ENCODE results near the gene ENGASE. TPM values are rescaled to one million over a fixed set of nuclear protein-coding genes. Genes with fewer than 3 reads are reported as not detected.

Gene ENGASE
- total RNA-seq, 1 donor from 2014 or later = 38.4 TPM

- DNase-seq (ENCODE audit: extremely low spot score, unreplicated experiment) = no peak
- H3K27ac Mint-ChIP-seq (ENCODE audit: unreplicated experiment) = no peak overlapping the region
- TF ChIP-seq CTCF (IDR thresholded peaks at IDR 0.05) = no peak
- H3K36me3 Mint-ChIP-seq (ENCODE audit: unreplicated experiment) = no peaks in the 10 kb centered on the region
- peaks cover 8% of the 10 kb centered on the region for H3K27me3 Mint-ChIP-seq (ENCODE audit: unreplicated experiment)
- peaks cover 2% of the 10 kb centered on the region for H3K4me1 Mint-ChIP-seq (ENCODE audit: unreplicated experiment)
- no peak overlapping the region for H3K4me3 Mint-ChIP-seq (ENCODE audit: unreplicated experiment)
- H3K9me3 Mint-ChIP-seq (ENCODE audit: unreplicated experiment) = no peaks in the 10 kb centered on the region
Measured at GRCh38 chr17:79116575-79117368, 42.1 kb downstream of the ENGASE start.

GRCh38 chr17:79117905-79118487 lies 43.4 kb downstream of the ENGASE start:
- TF ChIP-seq CTCF (IDR thresholded peaks at IDR 0.05) = no peak
- Mint-ChIP-seq H3K4me3 (ENCODE audit: unreplicated experiment) (no peak overlapping the region), H3K9me3 (ENCODE audit: unreplicated experiment) (no peaks in the 10 kb centered on the region), H3K27ac (ENCODE audit: unreplicated experiment) (no peak overlapping the region), H3K4me1 (ENCODE audit: unreplicated experiment) (peaks cover 2% of the 10 kb centered on the region), H3K27me3 (ENCODE audit: unreplicated experiment) (peaks cover 13% of the 10 kb centered on the region), H3K36me3 (ENCODE audit: unreplicated experiment) (no peaks in the 10 kb centered on the region)
- DNase-seq (ENCODE audit: extremely low spot score, unreplicated experiment) = no peak

GRCh38 chr17:79118924-79119323 lies 44.3 kb downstream of the ENGASE start:
- H3K27me3 Mint-ChIP-seq (ENCODE audit: unreplicated experiment) = peaks cover 15% of the 10 kb centered on the region
- no peak for TF ChIP-seq CTCF (IDR thresholded peaks at IDR 0.05)
- no peaks in the 10 kb centered on the region for H3K36me3 Mint-ChIP-seq (ENCODE audit: unreplicated experiment)
- H3K27ac Mint-ChIP-seq (ENCODE audit: unreplicated experiment) = no peak overlapping the region
- H3K4me1 Mint-ChIP-seq (ENCODE audit: unreplicated experiment) = peaks cover 2% of the 10 kb centered on the region
- no peak for DNase-seq (ENCODE audit: extremely low spot score, unreplicated experiment)
- H3K4me3 Mint-ChIP-seq (ENCODE audit: unreplicated experiment) = no peak overlapping the region
- H3K9me3 Mint-ChIP-seq (ENCODE audit: unreplicated experiment) = no peaks in the 10 kb centered on the region

GRCh38 chr17:79120259-79120658 lies 45.6 kb downstream of the ENGASE start:
- H3K9me3 Mint-ChIP-seq (ENCODE audit: unreplicated experiment) = no peaks in the 10 kb centered on the region
- no peak for DNase-seq (ENCODE audit: extremely low spot score, unreplicated experiment)
- H3K4me1 Mint-ChIP-seq (ENCODE audit: unreplicated experiment) = no peaks in the 10 kb centered on the region
- H3K36me3 Mint-ChIP-seq (ENCODE audit: unreplicated experiment) = no peaks in the 10 kb centered on the region
- no peak overlapping the region for H3K4me3 Mint-ChIP-seq (ENCODE audit: unreplicated experiment)
- peaks cover 15% of the 10 kb centered on the region for H3K27me3 Mint-ChIP-seq (ENCODE audit: unreplicated experiment)
- H3K27ac Mint-ChIP-seq (ENCODE audit: unreplicated experiment) = no peak overlapping the region
- no peak for TF ChIP-seq CTCF (IDR thresholded peaks at IDR 0.05)

GRCh38 chr17:79123988-79124387 lies 49.4 kb downstream of the ENGASE start:
- Mint-ChIP-seq H3K4me1 (ENCODE audit: unreplicated experiment) (no peaks in the 10 kb centered on the region), H3K36me3 (ENCODE audit: unreplicated experiment) (no peaks in the 10 kb centered on the region), H3K27me3 (ENCODE audit: unreplicated experiment) (peaks cover 14% of the 10 kb centered on the region), H3K4me3 (ENCODE audit: unreplicated experiment) (no peak overlapping the region), H3K27ac (ENCODE audit: unreplicated experiment) (no peak overlapping the region), H3K9me3 (ENCODE audit: unreplicated experiment) (no peaks in the 10 kb centered on the region)
- no peak for TF ChIP-seq CTCF (IDR thresholded peaks at IDR 0.05)
- no peak for DNase-seq (ENCODE audit: extremely low spot score, unreplicated experiment)
